A549 (cell line): ENCODE measurements around the gene CNTNAP2. TPM values are rescaled to one million over a fixed set of nuclear protein-coding genes. Genes with fewer than 3 reads are reported as not detected.

Experiments used
- ATAC-seq, 2 experiments: fragments of 200-7000 bp in 1 of 2; fragments of >200 bp in 1 of 2; cut with Nextera tagmentation in 1 of 2; cut with Tn5 transposase in 1 of 2; 3 replicates each; pipeline versions ENCODE4 v1.8.0 to v1.9.1; 2018 to 2020; ENCODE audit warnings: mild to moderate bottlenecking in 1 of 2, moderate library complexity in 1 of 2
- CTCF ChIA-PET: fragments of 300-600 bp; sonication (Branson Sonifier 250); formaldehyde crosslinking; extraction: SDS; loops from one replicate; lab custom pipeline; 2021; ENCODE audit warnings: antibody characterized with exemption, inconsistent platforms; lab: Yijun Ruan, JAX
- POLR2A ChIA-PET: fragments of 350-600 bp; formaldehyde crosslinking; extraction: SDS; loops from one replicate; lab custom pipeline; 2021; ENCODE audit warnings: antibody characterized with exemption, inconsistent platforms; lab: Yijun Ruan, JAX
- DNase-seq, 2 experiments: peaks; one replicate each; pipeline versions ENCODE4 v3.0.0 to v3.0.0-alpha.2; 2011 to 2016; ENCODE audit warnings: low read depth in 1 of 2, low spot score in 1 of 2
- FAIRE-seq: peaks from 2 replicates; lab custom pipeline; 2011; peaks lifted over from hg19 to GRCh38; lab: Jason Lieb, UNC
- H3K27ac ChIP-seq, 2 experiments: fragments of >200 bp; sonication (Bioruptor Twin); formaldehyde crosslinking; 3 replicates each; pipeline ENCODE4 v1.5.1; 2016 to 2017
- H3K4me1 ChIP-seq: fragments of >200 bp; sonication (Bioruptor Twin); formaldehyde crosslinking; 3 replicates; pipeline ENCODE4 v1.6.1; 2016
- H3K4me2 ChIP-seq: fragments of >200 bp; sonication (Bioruptor Twin); formaldehyde crosslinking; 3 replicates; pipeline ENCODE4 v1.6.1; 2016
- H3K4me3 ChIP-seq: fragments of >200 bp; sonication (Bioruptor Twin); formaldehyde crosslinking; 3 replicates; pipeline ENCODE4 v1.5.1; 2016
- H3K9me3 ChIP-seq: fragments of >200 bp; sonication (Bioruptor Twin); formaldehyde crosslinking; 3 replicates; pipeline ENCODE4 v1.6.1; 2016
- BCL3 ChIP-seq: fragments of >200 bp; sonication (Bioruptor Twin); formaldehyde crosslinking; IDR thresholded peaks from 3 replicates; pipeline ENCODE4 v1.6.1; 2016
- BHLHE40 ChIP-seq: IDR thresholded peaks from 2 replicates; pipeline ENCODE4 v1.6.1; 2012; ENCODE audit warnings: low read depth, low read length, inconsistent platforms
- CBX8 ChIP-seq: fragments of 200-600 bp; sonication (generic); IDR thresholded peaks from 2 replicates; pipeline ENCODE4 v1.6.1; 2016
- CHD4 ChIP-seq: fragments of 200-600 bp; sonication (generic); IDR thresholded peaks from 2 replicates; pipeline ENCODE4 v1.6.1; 2016; ENCODE audit warnings: antibody characterized with exemption, mild to moderate bottlenecking, borderline replicate concordance
- ELK1 ChIP-seq: fragments of 150-350 bp; IDR thresholded peaks from 2 replicates; pipeline ENCODE4 v1.6.1; 2014; ENCODE audit warnings: low read depth, mild to moderate bottlenecking, low read length
- FOXS1 ChIP-seq: fragments of 250-450 bp; sonication (Bioruptor Pico); IDR thresholded peaks from 2 replicates; pipeline ENCODE4 v1.5.0; 2020; ENCODE audit warnings: mild to moderate bottlenecking, moderate library complexity
- HDAC2 ChIP-seq: fragments of 200-600 bp; sonication (generic); IDR thresholded peaks from 2 replicates; pipeline ENCODE4 v1.6.1; 2016
- HEYL ChIP-seq: fragments of 250-450 bp; sonication (Bioruptor Pico); IDR thresholded peaks from 2 replicates; pipeline ENCODE4 v1.8.0; 2021; ENCODE audit warnings: mild to moderate bottlenecking, moderate library complexity
- HOXA7 ChIP-seq: fragments of 250-450 bp; sonication (Bioruptor Pico); IDR thresholded peaks from 2 replicates; pipeline ENCODE4 v1.5.0; 2020; ENCODE audit warnings: mild to moderate bottlenecking, moderate library complexity
- JUNB ChIP-seq: fragments of >200 bp; sonication (Bioruptor Twin); formaldehyde crosslinking; IDR thresholded peaks from 2 replicates; pipeline ENCODE4 v1.6.1; 2016
- MAX ChIP-seq: IDR thresholded peaks from 2 replicates; pipeline ENCODE4 v1.6.1; 2012
- MYC ChIP-seq: IDR thresholded peaks from 2 replicates; pipeline ENCODE4 v1.6.1; 2012; ENCODE audit warnings: mild to moderate bottlenecking, inconsistent platforms, low read length, improper control_type of control experiment, borderline replicate concordance
- PHF8 ChIP-seq: fragments of 200-600 bp; sonication (generic); IDR thresholded peaks from 2 replicates; pipeline ENCODE4 v1.6.1; 2016; ENCODE audit warnings: low read depth, mild to moderate bottlenecking, antibody characterized with exemption, moderate library complexity, borderline replicate concordance
- POLR2A ChIP-seq: IDR thresholded peaks from 2 replicates; pipeline ENCODE4 v1.6.1; 2012; ENCODE audit warnings: mild to moderate bottlenecking, low read length
- POLR2AphosphoS2 ChIP-seq: conservative IDR thresholded peaks from 2 replicates; pipeline ENCODE4 v1.6.1; 2012; ENCODE audit warnings: low read length, improper control_type of control experiment, inconsistent platforms
- RARB ChIP-seq: fragments of 250-450 bp; sonication (Bioruptor Pico); IDR thresholded peaks from 2 replicates; pipeline ENCODE4 v1.8.0; 2021; ENCODE audit warnings: mild to moderate bottlenecking, moderate library complexity
- RCOR1 ChIP-seq: fragments of 150-350 bp; IDR thresholded peaks from 2 replicates; pipeline ENCODE4 v1.6.1; 2014; ENCODE audit warnings: antibody characterized with exemption, low read length, low read depth
- ZSCAN20 ChIP-seq: fragments of 250-450 bp; sonication (Bioruptor Pico); IDR thresholded peaks from 2 replicates; pipeline ENCODE4 v1.8.0; 2022; ENCODE audit warnings: mild to moderate bottlenecking, moderate library complexity
- WGBS: methylation state at CpG from one replicate; pipeline ENCODE4 v1.1.6; 2017; ENCODE audit errors: missing lambda C conversion rate; 5-methylcytosine and 5-hydroxymethylcytosine counted together
- polyA plus RNA-seq, 4 experiments: library from polyadenylated mRNA; depleted of rRNA in 3 of 4; stranded (reverse); fragments of >200 nt; fragmentation: RNase III in 1 of 4; extraction: RNeasy Plus Mini Kit Qiagen cat#74134 plus additional on column Dnase treatment in 1 of 4; gene quantifications; 2 replicates in 3 of 4; 3 replicates in 1 of 4; pipeline ENCODE4 v1.2.3, GENCODE V29; 2011 to 2017
- TF ChIP-seq, protein P1 (sequence below): fragments of >200 bp; sonication (Bioruptor Twin); formaldehyde crosslinking; IDR thresholded peaks from 3 replicates; pipeline ENCODE4 v1.5.1; 2016
- TF ChIP-seq, protein P2 (sequence below): fragments of 450-650 bp; IDR thresholded peaks from 2 replicates; pipeline ENCODE4 v1.6.1; 2014; ENCODE audit warnings: antibody characterized with exemption
- TF ChIP-seq, protein P3 (sequence below): fragments of 250-450 bp; sonication (Bioruptor Pico); IDR thresholded peaks from 2 replicates; pipeline ENCODE4 v1.5.0; 2020; ENCODE audit warnings: low read depth, mild to moderate bottlenecking, moderate library complexity
- TF ChIP-seq, protein P4 (sequence below): fragments of 200-600 bp; sonication (generic); IDR thresholded peaks from 2 replicates; pipeline ENCODE4 v1.6.1; 2016; ENCODE audit warnings: antibody characterized with exemption, mild to moderate bottlenecking, moderate library complexity

CNTNAP2 gene
- polyA plus RNA-seq, 2 of the 4 experiments (the other 2 are of a cell fraction): 0.05 to 0.13 TPM

- POLR2A ChIA-PET: no interaction called here
- no peak for FAIRE-seq
- H3K27ac ChIP-seq: no peak overlapping the region
- no peak for DNase-seq
- no peaks in the 10 kb centered on the region for H3K9me3 ChIP-seq
- no peaks in the 10 kb centered on the region for H3K4me1 ChIP-seq
- no peak overlapping the region for H3K4me2 ChIP-seq
- no peak overlapping the region for H3K4me3 ChIP-seq
- ATAC-seq: no peak
- TF ChIP-seq BHLHE40: no peak
- TF ChIP-seq, protein P1, sequence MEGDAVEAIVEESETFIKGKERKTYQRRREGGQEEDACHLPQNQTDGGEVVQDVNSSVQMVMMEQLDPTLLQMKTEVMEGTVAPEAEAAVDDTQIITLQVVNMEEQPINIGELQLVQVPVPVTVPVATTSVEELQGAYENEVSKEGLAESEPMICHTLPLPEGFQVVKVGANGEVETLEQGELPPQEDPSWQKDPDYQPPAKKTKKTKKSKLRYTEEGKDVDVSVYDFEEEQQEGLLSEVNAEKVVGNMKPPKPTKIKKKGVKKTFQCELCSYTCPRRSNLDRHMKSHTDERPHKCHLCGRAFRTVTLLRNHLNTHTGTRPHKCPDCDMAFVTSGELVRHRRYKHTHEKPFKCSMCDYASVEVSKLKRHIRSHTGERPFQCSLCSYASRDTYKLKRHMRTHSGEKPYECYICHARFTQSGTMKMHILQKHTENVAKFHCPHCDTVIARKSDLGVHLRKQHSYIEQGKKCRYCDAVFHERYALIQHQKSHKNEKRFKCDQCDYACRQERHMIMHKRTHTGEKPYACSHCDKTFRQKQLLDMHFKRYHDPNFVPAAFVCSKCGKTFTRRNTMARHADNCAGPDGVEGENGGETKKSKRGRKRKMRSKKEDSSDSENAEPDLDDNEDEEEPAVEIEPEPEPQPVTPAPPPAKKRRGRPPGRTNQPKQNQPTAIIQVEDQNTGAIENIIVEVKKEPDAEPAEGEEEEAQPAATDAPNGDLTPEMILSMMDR: no peak
- TF ChIP-seq RARB (CRISPR knock-in tag): no peak
- no peak for TF ChIP-seq RCOR1
- TF ChIP-seq, protein P2, sequence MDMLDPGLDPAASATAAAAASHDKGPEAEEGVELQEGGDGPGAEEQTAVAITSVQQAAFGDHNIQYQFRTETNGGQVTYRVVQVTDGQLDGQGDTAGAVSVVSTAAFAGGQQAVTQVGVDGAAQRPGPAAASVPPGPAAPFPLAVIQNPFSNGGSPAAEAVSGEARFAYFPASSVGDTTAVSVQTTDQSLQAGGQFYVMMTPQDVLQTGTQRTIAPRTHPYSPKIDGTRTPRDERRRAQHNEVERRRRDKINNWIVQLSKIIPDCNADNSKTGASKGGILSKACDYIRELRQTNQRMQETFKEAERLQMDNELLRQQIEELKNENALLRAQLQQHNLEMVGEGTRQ: no peak
- TF ChIP-seq ZSCAN20: no peak
- no peak for TF ChIP-seq BCL3
- TF ChIP-seq POLR2A: no peak
- TF ChIP-seq POLR2AphosphoS2: no peak
- no peak for TF ChIP-seq ELK1
- WGBS: 1% methylated on average over 5 of the region's 5 CpGs
- CTCF ChIA-PET: interaction anchor here (0.6 kb wide), 1 partner anchor 125 kb away, joined by 3 read pairs; no protein-coding TSS in a partner anchor
Measured at GRCh38 chr7:148222721-148223120, 2106.1 kb downstream of the CNTNAP2 start.

DNA sequence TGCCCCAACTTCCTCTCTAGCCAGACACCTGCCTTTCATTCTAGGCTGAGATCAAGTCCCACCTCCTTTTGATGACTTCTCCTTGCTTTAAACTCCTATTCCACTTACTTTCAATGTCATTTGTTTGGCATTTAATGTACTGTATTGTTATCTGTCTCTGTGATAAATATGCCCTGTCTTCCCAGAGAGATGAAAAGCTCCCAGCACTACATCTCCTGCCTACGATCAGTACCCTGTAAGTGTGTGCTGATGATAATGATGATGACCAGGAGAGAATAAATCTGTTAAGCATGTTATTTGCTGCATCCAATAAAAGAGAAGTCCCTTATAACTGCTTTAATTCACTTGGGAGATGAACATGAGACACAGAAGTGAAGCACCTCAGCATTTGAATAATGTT lies 2106.6 kb downstream of the CNTNAP2 start:
- no peak for DNase-seq
- no peaks in the 10 kb centered on the region for H3K9me3 ChIP-seq
- WGBS: 5% methylated on average over 1 of the region's 1 CpG
- TF ChIP-seq JUNB: no peak
- TF ChIP-seq HEYL: no peak
- TF ChIP-seq, protein P3, sequence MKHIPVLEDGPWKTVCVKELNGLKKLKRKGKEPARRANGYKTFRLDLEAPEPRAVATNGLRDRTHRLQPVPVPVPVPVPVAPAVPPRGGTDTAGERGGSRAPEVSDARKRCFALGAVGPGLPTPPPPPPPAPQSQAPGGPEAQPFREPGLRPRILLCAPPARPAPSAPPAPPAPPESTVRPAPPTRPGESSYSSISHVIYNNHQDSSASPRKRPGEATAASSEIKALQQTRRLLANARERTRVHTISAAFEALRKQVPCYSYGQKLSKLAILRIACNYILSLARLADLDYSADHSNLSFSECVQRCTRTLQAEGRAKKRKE (CRISPR knock-in tag): no peak
- no peak for TF ChIP-seq MAX
- TF ChIP-seq, protein P4, sequence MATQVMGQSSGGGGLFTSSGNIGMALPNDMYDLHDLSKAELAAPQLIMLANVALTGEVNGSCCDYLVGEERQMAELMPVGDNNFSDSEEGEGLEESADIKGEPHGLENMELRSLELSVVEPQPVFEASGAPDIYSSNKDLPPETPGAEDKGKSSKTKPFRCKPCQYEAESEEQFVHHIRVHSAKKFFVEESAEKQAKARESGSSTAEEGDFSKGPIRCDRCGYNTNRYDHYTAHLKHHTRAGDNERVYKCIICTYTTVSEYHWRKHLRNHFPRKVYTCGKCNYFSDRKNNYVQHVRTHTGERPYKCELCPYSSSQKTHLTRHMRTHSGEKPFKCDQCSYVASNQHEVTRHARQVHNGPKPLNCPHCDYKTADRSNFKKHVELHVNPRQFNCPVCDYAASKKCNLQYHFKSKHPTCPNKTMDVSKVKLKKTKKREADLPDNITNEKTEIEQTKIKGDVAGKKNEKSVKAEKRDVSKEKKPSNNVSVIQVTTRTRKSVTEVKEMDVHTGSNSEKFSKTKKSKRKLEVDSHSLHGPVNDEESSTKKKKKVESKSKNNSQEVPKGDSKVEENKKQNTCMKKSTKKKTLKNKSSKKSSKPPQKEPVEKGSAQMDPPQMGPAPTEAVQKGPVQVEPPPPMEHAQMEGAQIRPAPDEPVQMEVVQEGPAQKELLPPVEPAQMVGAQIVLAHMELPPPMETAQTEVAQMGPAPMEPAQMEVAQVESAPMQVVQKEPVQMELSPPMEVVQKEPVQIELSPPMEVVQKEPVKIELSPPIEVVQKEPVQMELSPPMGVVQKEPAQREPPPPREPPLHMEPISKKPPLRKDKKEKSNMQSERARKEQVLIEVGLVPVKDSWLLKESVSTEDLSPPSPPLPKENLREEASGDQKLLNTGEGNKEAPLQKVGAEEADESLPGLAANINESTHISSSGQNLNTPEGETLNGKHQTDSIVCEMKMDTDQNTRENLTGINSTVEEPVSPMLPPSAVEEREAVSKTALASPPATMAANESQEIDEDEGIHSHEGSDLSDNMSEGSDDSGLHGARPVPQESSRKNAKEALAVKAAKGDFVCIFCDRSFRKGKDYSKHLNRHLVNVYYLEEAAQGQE: no peak
- no peak for TF ChIP-seq CHD4
- TF ChIP-seq PHF8: no peak
- TF ChIP-seq FOXS1 (CRISPR knock-in tag): no peak
- no peak for TF ChIP-seq HOXA7 (CRISPR knock-in tag)
- no peak for TF ChIP-seq CBX8
- no peak for TF ChIP-seq HDAC2
- no peak for TF ChIP-seq MYC
- no peak for TF ChIP-seq BCL3
- no peak for TF ChIP-seq BHLHE40
- TF ChIP-seq, all 56 proteins: peak for 0
- Histone ChIP-seq H3K4me2 (no peak overlapping the region), H3K4me1 (no peaks in the 10 kb centered on the region), H3K4me3 (no peak overlapping the region), H3K27ac (no peak overlapping the region)
- no peak for FAIRE-seq
- ChIA-PET CTCF (interaction anchor here (0.6 kb wide), 1 partner anchor 126 kb away, joined by 3 read pairs; no protein-coding TSS in a partner anchor), POLR2A (no interaction called here)
- ATAC-seq: no peak
